GM19463 (cell line): Measurements from ENCODE around the gene CACNA2D3.

Source experiments
- ATAC-seq: cut with Tn5 transposase; IDR thresholded peaks from one replicate; pipeline ENCODE4 v1.9.1; 2021; ENCODE audit warnings: mild to moderate bottlenecking, moderate library complexity; ENCODE audit not compliant: unreplicated experiment

CACNA2D3 gene

DNA sequence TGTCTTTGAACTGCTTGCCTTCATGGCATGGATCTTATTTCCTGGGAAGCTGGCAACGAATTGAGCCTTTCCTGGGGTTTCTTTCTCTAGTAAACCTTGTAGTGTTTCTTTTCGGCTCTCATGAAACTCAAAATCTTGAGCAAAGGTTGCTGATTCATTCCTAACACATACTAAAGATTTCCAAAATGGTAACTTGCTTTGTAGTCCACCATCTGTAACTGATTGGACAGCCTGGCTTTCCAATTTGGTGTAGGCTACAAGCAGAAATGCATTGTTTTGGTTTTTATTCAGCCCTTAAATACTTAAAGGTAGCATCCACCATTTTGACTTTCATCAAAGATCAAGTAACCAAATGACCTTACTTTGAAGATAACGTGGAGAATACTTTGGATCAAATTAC is 767.4 kb downstream of the CACNA2D3 start:
- ATAC-seq: no peak

DNA sequence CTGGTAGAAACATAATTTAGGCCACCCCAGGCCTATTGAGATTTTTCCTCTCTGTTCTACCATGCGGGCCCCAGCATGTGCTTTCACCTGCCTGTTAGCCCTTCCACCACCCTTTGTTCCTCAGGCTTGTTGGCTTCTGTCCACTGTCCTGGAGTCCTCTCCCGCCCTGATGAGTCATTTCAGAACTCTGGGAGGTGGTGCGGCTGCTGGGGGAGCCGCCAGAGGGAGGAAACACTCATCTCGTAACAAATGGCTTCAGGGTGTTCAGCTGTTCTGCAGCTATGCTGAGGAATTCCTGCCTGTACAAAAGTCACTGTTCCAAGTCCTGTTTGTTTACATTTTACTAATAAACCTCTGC is 769.2 kb downstream of the CACNA2D3 start:
- ATAC-seq: no peak

GRCh38 chr3:54892168-54892567 is 769.8 kb downstream of the CACNA2D3 start:
- no peak for ATAC-seq

DNA sequence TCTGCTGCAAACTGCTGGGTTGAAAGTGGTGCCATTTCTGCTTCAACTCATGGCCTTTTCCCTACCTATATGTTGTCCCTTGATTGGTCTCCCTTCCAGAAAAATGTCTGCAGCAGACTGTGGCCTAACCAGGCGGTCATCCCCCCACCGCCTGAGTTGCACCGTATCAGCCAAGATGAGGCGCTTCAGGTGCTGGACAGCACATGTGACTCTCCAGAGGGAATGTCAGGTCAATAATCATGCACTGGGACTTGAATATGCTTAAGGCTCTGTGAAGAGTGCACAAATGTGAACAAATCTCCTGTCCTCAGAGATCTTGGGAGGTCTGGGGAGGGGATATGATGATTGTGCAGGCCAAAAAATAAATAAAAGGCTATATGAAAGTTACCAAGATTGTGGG is 773.3 kb downstream of the CACNA2D3 start:
- ATAC-seq: no peak

- no peak for ATAC-seq
These were observed 774.8 kb downstream of the CACNA2D3 start for GRCh38 chr3:54897028-54897711.

GRCh38 chr3:54899273-54899672 is 776.9 kb downstream of the CACNA2D3 start:
- no peak for ATAC-seq

GRCh38 chr3:54900838-54901591 is 778.7 kb downstream of the CACNA2D3 start:
- ATAC-seq: no peak

DNA sequence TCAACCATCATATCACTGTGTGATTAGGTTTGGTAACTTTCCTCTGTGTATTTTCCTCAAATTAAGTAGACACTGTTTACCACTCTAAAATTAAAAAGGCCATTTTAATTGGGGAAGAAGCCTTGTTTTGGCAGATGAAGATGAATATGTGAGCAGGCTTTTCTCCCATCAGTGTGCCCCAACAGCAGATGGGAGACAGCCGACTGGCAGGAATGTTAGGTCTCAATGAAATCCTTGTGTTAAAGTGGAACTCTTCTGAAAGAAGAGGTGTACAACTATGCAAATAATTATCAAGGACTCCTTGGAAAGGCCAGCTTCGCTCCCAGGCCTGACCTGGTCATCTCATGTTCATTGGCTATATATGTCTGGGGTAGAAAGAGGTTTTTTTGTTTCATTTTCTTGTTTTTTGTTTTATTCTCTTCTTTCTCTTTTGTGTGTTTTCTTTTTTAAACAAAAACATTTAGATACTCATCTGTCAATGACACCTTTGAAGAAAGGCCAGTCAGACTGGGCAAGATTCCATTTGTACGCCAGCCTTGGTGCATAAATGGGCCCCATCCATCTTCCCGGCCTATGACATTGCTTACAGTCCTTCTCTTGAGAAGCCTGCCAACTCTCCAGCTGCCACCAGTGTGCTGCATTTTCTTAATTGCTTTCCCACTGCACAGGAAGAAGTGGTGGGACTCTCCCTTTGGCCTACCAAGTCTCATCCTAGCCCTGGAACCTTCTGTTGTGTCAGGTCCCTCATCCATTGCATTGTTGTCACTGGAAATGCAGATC is 779.7 kb downstream of the CACNA2D3 start:
- ATAC-seq: no peak

DNA sequence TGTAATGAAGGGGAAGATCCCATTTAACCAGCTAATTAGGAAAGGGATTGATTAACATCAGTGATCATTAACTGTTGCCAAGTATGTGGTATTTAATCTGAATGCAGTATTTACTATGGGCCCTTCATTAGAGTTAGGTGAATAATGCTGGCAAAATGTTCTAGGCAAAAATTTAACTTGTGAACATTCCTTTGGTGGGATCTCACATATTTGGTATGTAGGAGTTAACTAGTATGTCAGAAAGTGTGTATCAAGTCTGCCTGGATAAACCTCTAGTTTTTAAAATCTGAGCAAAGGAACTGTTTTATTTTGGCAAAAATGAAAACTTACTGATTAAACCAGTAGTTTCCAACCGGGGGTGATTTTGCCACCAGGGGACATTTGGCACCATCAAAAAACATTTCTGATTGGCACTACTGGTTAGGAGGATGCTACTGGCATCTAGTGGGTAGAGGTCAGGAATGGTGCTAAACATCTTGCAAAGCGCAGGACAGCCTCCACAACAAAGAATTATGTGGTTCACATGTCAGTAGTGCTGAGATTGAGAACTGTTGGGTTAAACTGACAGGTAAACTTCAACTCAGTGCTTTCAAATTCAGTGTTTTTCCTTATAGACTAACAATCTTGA is 783.0 kb downstream of the CACNA2D3 start:
- ATAC-seq: no peak

DNA sequence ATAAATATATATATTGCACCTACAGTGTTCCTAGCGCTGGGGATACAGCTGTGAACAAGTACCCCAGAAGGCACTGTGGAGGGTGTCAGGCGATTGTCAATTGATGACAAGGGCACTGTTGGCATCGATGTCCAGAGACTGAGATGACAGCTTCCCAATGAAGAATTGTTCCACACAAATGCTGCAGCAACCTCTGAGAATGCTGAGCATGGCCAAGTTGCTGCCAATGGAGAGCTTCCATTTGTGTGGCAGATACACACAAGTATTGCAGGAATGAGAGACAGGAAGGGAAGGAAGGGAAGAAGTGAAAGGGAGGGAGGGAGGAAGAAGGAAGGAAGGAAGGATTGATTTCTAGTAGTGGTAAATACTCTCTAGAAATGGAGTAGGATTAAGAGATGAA is 783.6 kb downstream of the CACNA2D3 start:
- ATAC-seq: no peak

DNA sequence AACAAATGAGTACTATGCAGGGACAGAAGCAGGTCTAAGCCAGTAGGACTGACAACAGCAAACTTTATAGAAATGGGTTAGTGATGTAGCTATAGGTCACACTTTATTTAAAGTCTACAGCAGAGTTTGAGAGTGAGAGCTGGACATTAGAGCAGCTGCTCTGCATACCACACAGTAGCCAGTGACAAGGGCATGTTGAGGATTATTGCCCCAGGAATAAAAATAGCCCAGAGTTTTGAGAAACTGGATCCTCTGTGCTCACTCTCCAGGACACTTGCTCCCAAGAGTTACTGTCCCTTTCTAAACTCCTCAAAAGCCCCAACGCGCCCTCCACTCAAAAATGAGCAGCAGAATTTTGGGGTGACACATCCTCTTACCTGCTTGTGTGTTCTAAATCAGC is 784.4 kb downstream of the CACNA2D3 start:
- ATAC-seq: no peak

GRCh38 chr3:54909191-54909590 is 786.8 kb downstream of the CACNA2D3 start:
- no peak for ATAC-seq

GRCh38 chr3:54914180-54914579 is 791.8 kb downstream of the CACNA2D3 start:
- no peak for ATAC-seq

DNA sequence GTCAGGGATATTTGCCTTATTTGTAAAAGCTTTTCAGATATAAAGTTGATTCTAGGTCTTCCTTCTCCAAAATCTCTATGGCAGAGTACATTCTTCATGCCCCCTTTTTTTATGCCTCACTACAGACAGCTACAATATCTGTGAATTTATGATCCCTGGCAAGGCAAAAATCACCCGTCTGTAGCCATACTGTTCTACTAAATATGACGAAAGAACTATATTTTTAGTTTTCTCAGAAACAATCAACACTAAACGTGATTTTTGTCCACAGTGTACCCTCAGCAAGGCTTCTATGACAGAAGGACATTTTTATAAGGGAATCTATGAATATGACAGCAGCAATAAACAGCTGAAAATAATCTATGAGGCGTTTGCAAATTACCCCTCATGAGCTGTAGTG is 792.8 kb downstream of the CACNA2D3 start:
- ATAC-seq: no peak

DNA sequence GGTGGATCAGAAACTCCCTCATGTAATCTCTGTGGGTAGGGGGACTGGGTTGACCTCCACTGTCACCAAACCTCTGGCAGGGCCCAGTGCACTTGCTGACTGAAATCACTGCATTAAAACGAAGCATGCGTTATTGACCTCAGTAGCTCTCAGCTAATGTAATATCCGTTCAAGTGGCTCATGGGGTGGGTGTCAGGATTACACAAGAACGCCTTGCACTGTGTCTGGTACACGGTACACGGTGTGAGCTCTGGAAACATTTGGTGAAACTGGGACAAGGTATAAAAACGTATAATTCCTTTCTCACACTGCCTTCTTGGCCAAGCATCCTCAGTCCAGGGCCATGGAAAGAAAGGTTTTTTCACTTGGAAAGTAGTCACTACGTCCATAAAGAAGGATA is 793.6 kb downstream of the CACNA2D3 start:
- no peak for ATAC-seq

DNA sequence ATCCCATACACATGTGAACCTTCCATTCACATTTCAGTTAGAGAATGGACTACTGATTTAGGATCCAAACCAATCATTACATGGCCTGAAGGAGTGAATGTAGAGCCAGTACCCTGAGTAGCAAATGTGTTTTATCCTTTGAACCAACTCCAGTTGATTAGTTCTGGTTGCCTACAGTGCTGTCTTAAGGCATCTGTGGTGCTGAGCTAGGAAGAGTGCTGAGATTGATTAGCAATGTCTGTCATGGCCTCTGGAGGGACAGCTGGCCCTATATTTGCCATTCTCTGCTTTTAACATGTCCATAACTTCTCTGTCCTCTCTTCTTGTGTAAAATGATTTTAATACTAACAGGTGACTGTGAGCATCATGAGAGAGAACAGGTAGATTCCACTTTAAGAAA is 794.4 kb downstream of the CACNA2D3 start:
- no peak for ATAC-seq

DNA sequence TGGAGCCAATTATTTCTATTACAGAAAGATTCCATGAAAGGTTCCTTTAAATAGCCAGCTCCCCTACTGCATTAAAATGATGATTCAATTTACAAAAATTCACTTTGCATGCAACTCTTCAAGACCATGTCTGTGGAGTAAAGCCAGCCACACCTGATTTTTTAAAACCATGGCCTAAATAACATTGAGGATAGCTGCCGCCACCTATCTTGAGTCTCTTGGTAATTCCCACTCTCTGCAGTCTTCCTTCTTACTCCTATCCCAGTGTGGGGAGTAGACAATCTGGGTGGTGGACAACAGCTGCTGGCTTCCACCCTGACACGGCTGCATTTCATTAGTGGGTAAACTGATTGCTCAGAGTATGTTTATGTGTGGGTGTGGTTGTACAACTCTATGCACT is 794.8 kb downstream of the CACNA2D3 start:
- no peak for ATAC-seq

- ATAC-seq: no peak
These were observed 795.5 kb downstream of the CACNA2D3 start for GRCh38 chr3:54917862-54918261.

DNA sequence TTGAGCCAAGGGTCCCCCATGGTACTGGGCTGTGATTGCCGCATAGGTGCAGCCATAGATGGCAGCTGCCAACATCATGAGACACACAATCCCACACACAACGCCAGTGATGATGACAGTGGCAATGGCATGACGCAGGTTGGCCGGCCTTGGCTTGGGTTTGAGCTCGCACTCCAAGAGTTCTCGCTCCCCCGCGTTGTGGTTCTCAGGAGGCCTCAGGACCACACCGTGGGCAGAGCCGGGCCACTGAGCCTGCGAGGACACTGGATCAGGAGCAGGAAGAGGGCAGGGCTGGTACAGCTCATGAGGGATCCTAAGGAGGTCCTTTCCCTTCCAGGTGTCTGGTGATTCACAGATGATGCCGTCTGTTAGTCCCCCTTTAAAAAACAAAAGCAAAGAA is 796.2 kb downstream of the CACNA2D3 start:
- ATAC-seq: no peak

DNA sequence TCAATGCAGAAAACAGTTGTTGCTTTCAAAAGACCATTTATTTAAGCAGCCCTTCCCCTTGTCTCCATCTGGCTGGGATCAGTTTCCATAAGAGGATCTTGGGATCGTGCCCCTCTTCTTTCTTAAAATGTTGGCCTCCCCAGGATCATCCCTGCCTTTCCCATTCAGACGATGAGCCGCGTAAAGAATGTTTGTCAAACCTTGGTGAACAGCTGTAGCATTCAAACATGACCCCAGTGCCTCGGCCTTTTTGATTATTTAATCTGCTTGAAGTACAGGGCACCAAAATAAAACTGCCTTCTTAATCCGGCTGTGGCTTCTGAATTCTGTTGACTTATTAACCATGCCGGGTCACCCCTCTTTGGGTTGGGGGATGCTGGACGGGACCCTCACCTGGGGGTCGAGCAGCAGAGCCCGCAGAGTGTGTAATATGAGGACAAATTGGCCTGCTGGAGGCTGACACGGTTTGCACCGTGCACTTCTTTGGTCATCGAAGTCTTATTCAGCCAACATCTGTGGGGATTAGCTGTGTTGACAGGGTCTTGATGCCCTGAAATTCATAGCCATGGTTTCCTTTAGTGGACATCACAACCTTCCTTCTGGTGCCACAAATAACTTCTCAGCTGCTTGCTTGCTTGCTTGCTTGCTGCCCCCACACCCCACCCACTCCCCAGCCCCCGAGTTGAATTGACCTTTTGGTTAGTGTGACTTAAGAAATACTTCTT is 805.9 kb downstream of the CACNA2D3 start, which contains the start of gene LRTM1:
Gene LRTM1, minus strand, starts transcription at position 14 of the 725 bp plus-strand sequence. CDS start 148 bp downstream, outside the sequence.
- ATAC-seq: no peak

GRCh38 chr3:54931182-54931581 is 808.8 kb downstream of the CACNA2D3 start:
- ATAC-seq: no peak
